Fibroblast of lung (primary cell): ENCODE measurements around the gene DNAH1. TPM values are rescaled to one million over a fixed set of nuclear protein-coding genes. Genes with fewer than 3 reads are reported as not detected.

Source experiments
- DNase-seq, 2 donors: peaks; one replicate each; pipeline versions ENCODE4 v3.0.0 to v3.0.0-alpha.2; 2010; ENCODE audit warnings: low read depth in 2 of 2
- H2AFZ ChIP-seq: 2 replicates; pipeline ENCODE4 v1.5.1; 2012; ENCODE audit warnings: low read length, control low read depth, inconsistent platforms
- H3K27ac ChIP-seq: 2 replicates; pipeline ENCODE4 v1.5.1; 2011; ENCODE audit warnings: low read length, control low read depth; ENCODE audit not compliant: insufficient read depth
- H3K27me3 ChIP-seq: 2 replicates; pipeline ENCODE4 v1.5.1; 2011; ENCODE audit warnings: mild to moderate bottlenecking, low read length; ENCODE audit not compliant: control insufficient read depth, insufficient read depth
- H3K36me3 ChIP-seq: 2 replicates; pipeline ENCODE4 v1.5.1; 2011; ENCODE audit warnings: low read length; ENCODE audit not compliant: control insufficient read depth, insufficient read depth
- H3K4me1 ChIP-seq: 2 replicates; pipeline ENCODE4 v1.5.1; 2011; ENCODE audit warnings: low read length; ENCODE audit not compliant: control insufficient read depth, insufficient read depth; ENCODE audit errors: extremely low read depth
- H3K4me2 ChIP-seq: 2 replicates; pipeline ENCODE4 v1.5.1; 2011; ENCODE audit warnings: low read length, control low read depth; ENCODE audit not compliant: insufficient read depth; ENCODE audit errors: extremely low read depth
- H3K4me3 ChIP-seq, 4 experiments: fragments of 200-600 bp in 1 of 4; sonication (generic) in 1 of 4; replicated peaks in 1 of 4; 2 replicates each; pipeline ENCODE4 v1.5.1; 2011 to 2016; ENCODE audit warnings: low read length in 4 of 4, low read depth in 3 of 4, mild to moderate bottlenecking in 3 of 4, control low read depth in 2 of 4, inconsistent platforms in 1 of 4, mixed read lengths in 1 of 4; ENCODE audit not compliant: insufficient read depth in 1 of 4; ENCODE audit errors: control extremely low read depth in 1 of 4
- H3K79me2 ChIP-seq: 2 replicates; pipeline ENCODE4 v1.5.1; 2012; ENCODE audit warnings: mild to moderate bottlenecking, low read length, inconsistent platforms; ENCODE audit not compliant: control insufficient read depth, insufficient read depth
- H3K9ac ChIP-seq: 2 replicates; pipeline ENCODE4 v1.5.1; 2011; ENCODE audit warnings: mild to moderate bottlenecking, low read length, control low read depth; ENCODE audit not compliant: insufficient read depth
- H3K9me3 ChIP-seq: 2 replicates; pipeline ENCODE4 v1.5.1; 2012; ENCODE audit warnings: low read depth, low read length; ENCODE audit not compliant: control insufficient read depth, insufficient read depth
- H4K20me1 ChIP-seq: 2 replicates; pipeline ENCODE4 v1.5.1; 2011; ENCODE audit warnings: low read length; ENCODE audit not compliant: control insufficient read depth, insufficient read depth; ENCODE audit errors: extremely low read depth
- CTCF ChIP-seq, 2 donors: IDR thresholded peaks in 1 of 2; conservative IDR thresholded peaks in 1 of 2; 1 replicate in 1 of 2; 2 replicates in 1 of 2; pipeline ENCODE4 v1.5.1; 2011 to 2012; ENCODE audit warnings: low read length in 2 of 2, control low read depth in 1 of 2, inconsistent platforms in 1 of 2, low read depth in 1 of 2, mild to moderate bottlenecking in 1 of 2
- EZH2 ChIP-seq: IDR thresholded peaks from 2 replicates; pipeline ENCODE4 v1.5.1; 2012; ENCODE audit warnings: low read length, control low read depth, mild to moderate bottlenecking; ENCODE audit errors: missing control alignments
- polyA plus RNA-seq, 2 donors: library from polyadenylated mRNA; depleted of rRNA in 1 of 2; stranded (reverse) in 1 of 2; unstranded in 1 of 2; fragments of >200 nt; gene quantifications; 2 replicates each; pipeline ENCODE4 v1.2.1, GENCODE V29; 2011 to 2012; ENCODE audit warnings: missing spikeins in 1 of 2
- total RNA-seq: library from RNA; depleted of rRNA; stranded (reverse); fragments of >200 nt; gene quantifications from 2 replicates; pipeline ENCODE4 v1.2.1, GENCODE V29; 2014

The DNAH1 gene
- total and polyA plus RNA-seq, 2 donors (not counting 1 experiment from before 2014, with no cell fraction given) = 1.9 to 3.0 TPM

GRCh38 chr3:52444860-52445793 lies 129.0 kb downstream of the DNAH1 start, which contains the start of gene SEMA3G:
SEMA3G (minus strand) TSS chr3:52445103; CDS start chr3:52445027, 76 bp downstream.
- no peaks in the 10 kb centered on the region for H3K36me3 ChIP-seq
- no peak within 1 kb of the TSS for H2AFZ ChIP-seq
- no peak within 1 kb of the TSS for H3K4me3 ChIP-seq
- no peaks in the 10 kb centered on the region for H3K79me2 ChIP-seq
- no peak within 1 kb of the TSS for H3K4me2 ChIP-seq
- peak; percentile 26 to 49 for DNase-seq
- TF ChIP-seq CTCF (conservative IDR thresholded peaks at IDR 0.05 in 1 of 2, IDR thresholded peaks at IDR 0.05 in 1 of 2; ENCODE audit: low read depth in 1 of 2, low read length in 2 of 2) (peak; percentile 13 to 47), EZH2 (no peak)
- H3K27ac ChIP-seq = no peak within 1 kb of the TSS
- no peaks in the 10 kb centered on the region for H3K27me3 ChIP-seq
- no peaks in the 10 kb centered on the region for H3K9me3 ChIP-seq
- H3K4me1 ChIP-seq = no peaks in the 10 kb centered on the region
- H3K9ac ChIP-seq = no peak within 1 kb of the TSS
- no peaks in the 10 kb centered on the region for H4K20me1 ChIP-seq

- no peak overlapping the region for H3K27ac ChIP-seq
- H3K36me3 ChIP-seq = no peaks in the 10 kb centered on the region
- H4K20me1 ChIP-seq = no peaks in the 10 kb centered on the region
- DNase-seq = no peak
- TF ChIP-seq CTCF (conservative IDR thresholded peaks at IDR 0.05 in 1 of 2, IDR thresholded peaks at IDR 0.05 in 1 of 2; ENCODE audit: low read depth in 1 of 2, low read length in 2 of 2) (no peak), EZH2 (no peak)
- H2AFZ ChIP-seq = no peak overlapping the region
- H3K4me1 ChIP-seq = no peaks in the 10 kb centered on the region
- no peak overlapping the region for H3K4me3 ChIP-seq
- H3K9me3 ChIP-seq = no peaks in the 10 kb centered on the region
- H3K79me2 ChIP-seq = no peaks in the 10 kb centered on the region
- H3K27me3 ChIP-seq = no peaks in the 10 kb centered on the region
- no peak overlapping the region for H3K4me2 ChIP-seq
- no peak overlapping the region for H3K9ac ChIP-seq
Observed at GRCh38 chr3:52446042-52446441, 129.9 kb downstream of the DNAH1 start.

GRCh38 chr3:52446631-52447511 lies 130.8 kb downstream of the DNAH1 start:
- DNase-seq = peak; percentile 29 to 55
- H3K9me3 ChIP-seq = no peaks in the 10 kb centered on the region
- TF ChIP-seq CTCF (conservative IDR thresholded peaks at IDR 0.05 in 1 of 2, IDR thresholded peaks at IDR 0.05 in 1 of 2; ENCODE audit: low read depth in 1 of 2, low read length in 2 of 2) (peak; percentile 100), EZH2 (no peak)
- H3K79me2 ChIP-seq = no peaks in the 10 kb centered on the region
- no peaks in the 10 kb centered on the region for H3K27me3 ChIP-seq
- no peaks in the 10 kb centered on the region for H3K36me3 ChIP-seq
- no peaks in the 10 kb centered on the region for H3K4me1 ChIP-seq
- H3K4me3 ChIP-seq = no peak overlapping the region
- no peaks in the 10 kb centered on the region for H4K20me1 ChIP-seq
- H3K4me2 ChIP-seq = no peak overlapping the region
- no peak overlapping the region for H3K27ac ChIP-seq
- no peak overlapping the region for H2AFZ ChIP-seq
- H3K9ac ChIP-seq = no peak overlapping the region
